ENCODE data around the gene TOLLIP. TPM values are rescaled to one million over a fixed set of nuclear protein-coding genes. Genes with fewer than 3 reads are reported as not detected.

The TOLLIP gene
- total RNA-seq, 1 donor from 2014 or later = 71.1 TPM

DNA sequence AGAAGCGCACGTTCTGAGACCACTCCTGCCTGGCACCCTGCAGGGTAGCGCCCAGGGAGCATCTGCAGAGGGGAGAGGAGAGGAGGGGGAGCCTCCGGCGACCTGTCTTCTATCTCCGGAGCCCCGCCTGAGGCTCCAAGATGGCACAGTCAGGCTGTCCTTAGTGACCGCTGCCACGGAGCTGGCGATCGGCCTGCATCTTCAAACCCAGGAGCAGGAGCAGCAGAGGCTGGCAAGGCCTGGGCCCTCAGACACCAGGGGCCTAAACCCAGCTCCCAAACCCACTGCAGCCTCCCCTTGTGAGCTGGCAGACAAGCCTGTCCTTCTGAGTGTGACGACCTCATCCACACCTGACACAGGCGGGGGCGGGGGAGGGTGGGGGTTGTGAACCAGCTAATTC lies 34.9 kb downstream of the TOLLIP start:
- intact Hi-C loops (cut with DNase I) = no loop called here

DNA sequence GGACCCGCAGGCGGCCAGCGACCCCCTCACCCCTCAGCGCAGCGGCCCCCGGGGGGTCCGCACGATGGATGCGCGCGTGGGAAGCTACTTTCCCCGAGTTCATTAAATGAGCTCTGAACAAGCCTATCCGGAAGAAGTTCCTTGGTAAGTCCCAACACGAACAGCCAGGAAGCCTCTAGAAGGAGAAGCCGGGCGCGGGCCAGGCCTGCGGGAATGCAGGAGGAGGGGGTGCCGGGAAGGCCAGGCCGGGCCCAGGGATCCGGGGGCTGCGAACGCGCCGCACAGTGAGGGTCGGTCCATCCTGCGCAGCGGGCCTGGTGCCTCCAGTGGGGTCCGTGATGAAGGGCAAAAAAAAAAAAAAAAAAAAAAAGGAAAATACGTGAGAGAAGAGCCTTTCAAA lies 36.9 kb downstream of the TOLLIP start:
- no peaks in the 10 kb centered on the region for H3K27me3 ChIP-seq
- H3K36me3 ChIP-seq = peaks cover 27% of the 10 kb centered on the region
- TF ChIP-seq, protein P1, sequence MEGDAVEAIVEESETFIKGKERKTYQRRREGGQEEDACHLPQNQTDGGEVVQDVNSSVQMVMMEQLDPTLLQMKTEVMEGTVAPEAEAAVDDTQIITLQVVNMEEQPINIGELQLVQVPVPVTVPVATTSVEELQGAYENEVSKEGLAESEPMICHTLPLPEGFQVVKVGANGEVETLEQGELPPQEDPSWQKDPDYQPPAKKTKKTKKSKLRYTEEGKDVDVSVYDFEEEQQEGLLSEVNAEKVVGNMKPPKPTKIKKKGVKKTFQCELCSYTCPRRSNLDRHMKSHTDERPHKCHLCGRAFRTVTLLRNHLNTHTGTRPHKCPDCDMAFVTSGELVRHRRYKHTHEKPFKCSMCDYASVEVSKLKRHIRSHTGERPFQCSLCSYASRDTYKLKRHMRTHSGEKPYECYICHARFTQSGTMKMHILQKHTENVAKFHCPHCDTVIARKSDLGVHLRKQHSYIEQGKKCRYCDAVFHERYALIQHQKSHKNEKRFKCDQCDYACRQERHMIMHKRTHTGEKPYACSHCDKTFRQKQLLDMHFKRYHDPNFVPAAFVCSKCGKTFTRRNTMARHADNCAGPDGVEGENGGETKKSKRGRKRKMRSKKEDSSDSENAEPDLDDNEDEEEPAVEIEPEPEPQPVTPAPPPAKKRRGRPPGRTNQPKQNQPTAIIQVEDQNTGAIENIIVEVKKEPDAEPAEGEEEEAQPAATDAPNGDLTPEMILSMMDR (IDR thresholded peaks at IDR 0.05) = no peak
- DNase-seq = no peak
- ATAC-seq = no peak
- no peak overlapping the region for H3K27ac ChIP-seq
- H3K9me3 ChIP-seq = no peaks in the 10 kb centered on the region
- intact Hi-C loops (cut with DNase I) = no loop called here
- H3K4me1 ChIP-seq = no peaks in the 10 kb centered on the region
- H3K4me3 ChIP-seq = no peak overlapping the region

More for the DNA sequence above, 34.9 kb downstream of the TOLLIP start:
- Histone ChIP-seq H3K4me3 (no peak overlapping the region), H3K27me3 (no peaks in the 10 kb centered on the region), H3K4me1 (no peaks in the 10 kb centered on the region), H3K27ac (no peak overlapping the region), H3K36me3 (peaks cover 32% of the 10 kb centered on the region), H3K9me3 (no peaks in the 10 kb centered on the region)
- no peak for DNase-seq
- TF ChIP-seq, protein P1 (IDR thresholded peaks at IDR 0.05) = no peak
- ATAC-seq = no peak

GRCh38 chr11:1271927-1272326 lies 37.5 kb downstream of the TOLLIP start:
- Histone ChIP-seq H3K27me3 (no peaks in the 10 kb centered on the region), H3K36me3 (peaks cover 22% of the 10 kb centered on the region), H3K27ac (no peak overlapping the region), H3K4me3 (no peak overlapping the region), H3K4me1 (no peaks in the 10 kb centered on the region), H3K9me3 (no peaks in the 10 kb centered on the region)
- no peak for ATAC-seq
- TF ChIP-seq, protein P1 (IDR thresholded peaks at IDR 0.05) = no peak
- no peak for DNase-seq
- intact Hi-C loops (cut with DNase I) = no loop called here

DNA sequence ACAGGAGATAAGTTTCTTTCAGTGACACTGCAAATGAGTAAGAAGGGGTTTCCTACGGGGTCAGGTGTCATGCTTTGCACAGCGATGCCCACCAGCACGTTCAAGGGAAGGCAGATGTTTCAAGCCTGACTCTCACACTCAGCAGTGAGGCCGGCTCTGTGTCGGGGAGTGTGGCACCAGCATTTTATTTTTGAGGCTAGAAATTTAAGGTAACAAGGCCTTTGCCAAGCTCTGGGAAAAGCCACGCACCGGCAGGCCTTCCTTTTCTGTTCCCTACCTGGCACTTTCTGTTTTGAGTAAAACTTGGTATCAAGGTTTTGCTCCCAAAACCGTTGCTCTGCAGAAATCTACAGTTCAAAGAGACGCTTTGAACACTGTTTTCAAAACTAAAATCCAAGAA lies 38.0 kb downstream of the TOLLIP start:
- intact Hi-C loops (cut with DNase I) = no loop called here
- TF ChIP-seq, protein P1 (IDR thresholded peaks at IDR 0.05) = no peak
- ATAC-seq (no peak), DNase-seq (no peak)
- H3K36me3 ChIP-seq = peaks cover 17% of the 10 kb centered on the region
- no peak overlapping the region for H3K4me3 ChIP-seq
- no peaks in the 10 kb centered on the region for H3K9me3 ChIP-seq
- no peak overlapping the region for H3K27ac ChIP-seq
- no peaks in the 10 kb centered on the region for H3K4me1 ChIP-seq
- H3K27me3 ChIP-seq = no peaks in the 10 kb centered on the region

- DNase-seq = no peak
- TF ChIP-seq, protein P1 (IDR thresholded peaks at IDR 0.05) = no peak
- no peak for ATAC-seq
- no peak overlapping the region for H3K4me3 ChIP-seq
- peaks cover 13% of the 10 kb centered on the region for H3K36me3 ChIP-seq
- no peak overlapping the region for H3K27ac ChIP-seq
- no peaks in the 10 kb centered on the region for H3K9me3 ChIP-seq
- no peaks in the 10 kb centered on the region for H3K27me3 ChIP-seq
- intact Hi-C loops (cut with DNase I) = no loop called here
- no peaks in the 10 kb centered on the region for H3K4me1 ChIP-seq
Measured at GRCh38 chr11:1271002-1271401, 38.4 kb downstream of the TOLLIP start.

- Histone ChIP-seq H3K4me3 (no peak overlapping the region), H3K4me1 (no peaks in the 10 kb centered on the region), H3K9me3 (no peaks in the 10 kb centered on the region), H3K27me3 (no peaks in the 10 kb centered on the region), H3K27ac (no peak overlapping the region), H3K36me3 (peaks cover 8% of the 10 kb centered on the region)
- no peak for DNase-seq
- intact Hi-C loops (cut with DNase I) = no loop called here
- TF ChIP-seq, protein P1 (IDR thresholded peaks at IDR 0.05) = no peak
- ATAC-seq = peak; percentile 11
Measured at GRCh38 chr11:1270476-1270875, 39.0 kb downstream of the TOLLIP start.

All from upper lobe of right lung (tissue), 1 donor.